GM12864 (cell line): ENCODE data around the gene HTR1D.
"Not testable (repeated sequence)": the region's sequence is repeated elsewhere in the genome, so short reads cannot be mapped to it uniquely, and the experiment has no call there.

Experiments
- DNase-seq: peaks from one replicate; pipeline ENCODE4 v3.0.0-alpha.2; 2011; ENCODE audit warnings: low read depth
- H3K4me3 ChIP-seq: 2 replicates; pipeline ENCODE4 v1.5.1; 2011; ENCODE audit warnings: mild to moderate bottlenecking, low read depth, low read length, control low read depth
- CTCF ChIP-seq: IDR thresholded peaks from 2 replicates; pipeline ENCODE4 v1.5.1; 2011; ENCODE audit warnings: low read depth, mild to moderate bottlenecking, moderate library complexity, low read length, control low read depth, inconsistent platforms; ENCODE audit errors: missing control alignments

The HTR1D gene

GRCh38 chr1:23193391-23194118 lies 23.7 kb downstream of the HTR1D start:
- no peak for TF ChIP-seq CTCF
- no peak for DNase-seq
- no peak overlapping the region for H3K4me3 ChIP-seq

GRCh38 chr1:23191199-23191598 lies 26.1 kb downstream of the HTR1D start:
- no peak for DNase-seq
- no peak for TF ChIP-seq CTCF

GRCh38 chr1:23188936-23189452 lies 28.3 kb downstream of the HTR1D start:
- not testable (repeated sequence) for H3K4me3 ChIP-seq, DNase-seq

More at GRCh38 chr1:23191199-23191598, 26.1 kb downstream of the HTR1D start:
- no peak overlapping the region for H3K4me3 ChIP-seq

GRCh38 chr1:23188434-23188884 lies 28.8 kb downstream of the HTR1D start:
- DNase-seq, result no peak
- TF ChIP-seq CTCF, result no peak
- H3K4me3 ChIP-seq, result no peak overlapping the region

- no peak for DNase-seq
- TF ChIP-seq CTCF, result no peak
- H3K4me3 ChIP-seq, result no peak overlapping the region
These were observed 29.7 kb downstream of the HTR1D start for GRCh38 chr1:23187637-23188036.

- no peak for TF ChIP-seq CTCF
- no peak for DNase-seq
- no peak overlapping the region for H3K4me3 ChIP-seq
These were observed 31.9 kb downstream of the HTR1D start for GRCh38 chr1:23185381-23185780.

- DNase-seq, result no peak
- peak; percentile 71 for TF ChIP-seq CTCF
- H3K4me3 ChIP-seq, result no peak overlapping the region
These were observed 32.9 kb downstream of the HTR1D start for GRCh38 chr1:23184212-23184934.
